ENCODE data around the gene RTEL1. TPM values are rescaled to one million over a fixed set of nuclear protein-coding genes. Genes with fewer than 3 reads are reported as not detected.

RTEL1 gene
- total RNA-seq, 1 experiment from 2014 or later: 58.0 TPM

- intact Hi-C loops (cut with micrococcal nuclease): loop anchor here (1.0 to 10.0 kb wide), 3 partner anchors 30 to 91 kb away; partner anchors contain the start of genes HELZ2, PTK6 and RTEL1
- no peaks in the 10 kb centered on the region for H3K9me2 ChIP-seq (ENCODE audit: insufficient read depth)
- POLR2A ChIA-PET: interaction anchor here (1.2 to 1.4 kb wide), 3 partner anchors 13 to 91 kb away, joined by 4 to 6 read pairs (median 4); partner anchors contain the start of gene PTK6
- H3K36me3 ChIP-seq (ENCODE audit: control insufficient read depth in 1 of 2, insufficient read depth in 2 of 2, low read length in 2 of 2): 0 out of 4 replicates have a peak, but pooled peaks cover 0 to 3% of the 10 kb centered on the region in 2 experiments
- H4K20me1 ChIP-seq (ENCODE audit: insufficient read depth): no peaks in the 10 kb centered on the region
- no peak overlapping the region for H2AFZ ChIP-seq (ENCODE audit: low read depth, low read length, poor library complexity, severe bottlenecking)
- H3K9me3 ChIP-seq (ENCODE audit: control insufficient read depth in 1 of 2, insufficient read depth in 1 of 2, low read depth in 1 of 2, low read length in 2 of 2): no peaks in the 10 kb centered on the region
- H3K27me3 ChIP-seq (ENCODE audit: insufficient read depth, low read length): no peaks in the 10 kb centered on the region
- peak; percentile 75 for DNase-seq (ENCODE audit: low read depth, low spot score)
- peaks cover 8 to 22% of the 10 kb centered on the region in 2 experiments for H3K4me1 ChIP-seq (ENCODE audit: control insufficient read depth in 1 of 2, insufficient read depth in 2 of 2, low read length in 2 of 2)
- peaks cover 37% of the 10 kb centered on the region for H3K79me2 ChIP-seq (ENCODE audit: insufficient read depth, low read length)
- ATAC-seq: peak; percentile 73
- RAD21 ChIA-PET (ENCODE audit: low non-redundant PET in 1 of 2, low total read pairs in 2 of 2, uncharacterized antibody in 2 of 2, unreplicated experiment in 2 of 2): interaction anchor here in 1 of 2 experiments (0.7 kb wide), 1 partner anchor 87 kb away, joined by 4 read pairs; no protein-coding TSS in a partner anchor
- peak overlapping the region; percentile 97 for H3K4me2 ChIP-seq (ENCODE audit: low read length)
- peak overlapping the region; percentile 88 to 96 for H3K4me3 ChIP-seq (replicated peaks in 1 of 2; ENCODE audit: low read depth in 1 of 2, low read length in 2 of 2)
- peak overlapping the region; percentile 98 for H3K27ac ChIP-seq (ENCODE audit: low read depth, low read length)
- BruUV-seq (replicated peaks): TSS peak; percentile 75
- CTCF ChIA-PET: no interaction called here
- peak overlapping the region; percentile 95 for H3K9ac ChIP-seq (ENCODE audit: low read length)
- TF ChIP-seq CEBPB (IDR thresholded peaks at IDR 0.05; ENCODE audit: low read depth): peak; percentile 88
- TF ChIP-seq ATF3 (IDR thresholded peaks at IDR 0.05): no peak
- no peak for TF ChIP-seq EZH2phosphoT487 (IDR thresholded peaks at IDR 0.05; ENCODE audit: borderline replicate concordance)
- peak; percentile 11 for TF ChIP-seq TCF7L2 (IDR thresholded peaks at IDR 0.05; ENCODE audit: borderline replicate concordance, extremely low read depth, insufficient read depth, insufficient read length)
- no peak for TF ChIP-seq CTCF (IDR thresholded peaks at IDR 0.05 in 2 of 3, conservative IDR thresholded peaks at IDR 0.05 in 1 of 3; ENCODE audit: borderline replicate concordance in 1 of 3, insufficient read depth in 1 of 3, low read depth in 2 of 3, low read length in 2 of 3)
- peak; percentile 94 for TF ChIP-seq SIN3A (IDR thresholded peaks at IDR 0.05; ENCODE audit: low read depth)
- peak; percentile 63 for TF ChIP-seq SP1 (IDR thresholded peaks at IDR 0.05; ENCODE audit: low read depth)
- TF ChIP-seq EZH2 (IDR thresholded peaks at IDR 0.05): no peak
- peak; percentile 70 for TF ChIP-seq POLR2A (IDR thresholded peaks at IDR 0.05; ENCODE audit: borderline replicate concordance, extremely low read depth, insufficient read depth, insufficient read length)
- TF ChIP-seq ZNF274 (IDR thresholded peaks at IDR 0.05; ENCODE audit: low read depth, low read length): no peak
- peak; percentile 29; the same call in 1 of the 2 replicates for TF ChIP-seq EGR1 (IDR thresholded peaks at IDR 0.05; ENCODE audit: low read depth)
- TF ChIP-seq ZFX (IDR thresholded peaks at IDR 0.05): peak; percentile 38; the same call in 1 of the 2 replicates
- peak; percentile 72 for TF ChIP-seq YY1 (IDR thresholded peaks at IDR 0.05; ENCODE audit: extremely low read depth, insufficient replicate concordance, low read depth, low read length)
- no peak; the same call in 1 of the 2 replicates for TF ChIP-seq ELF1 (IDR thresholded peaks at IDR 0.05; ENCODE audit: borderline replicate concordance, low read depth)
- peak; percentile 54; the same call in 1 of the 2 replicates for TF ChIP-seq SRF (IDR thresholded peaks at IDR 0.05; ENCODE audit: low read depth)
- TF ChIP-seq JUND (IDR thresholded peaks at IDR 0.05): no peak; the same call in 1 of the 2 replicates
- no peak for TF ChIP-seq FOSL1 (IDR thresholded peaks at IDR 0.05; ENCODE audit: low read depth)
- peak; percentile 71; the same call in 1 of the 2 replicates for TF ChIP-seq POLR2AphosphoS5 (IDR thresholded peaks at IDR 0.05; ENCODE audit: low read depth, low read length)
- TF ChIP-seq CBX3 (IDR thresholded peaks at IDR 0.05; ENCODE audit: low read depth): peak; percentile 94; the same call in 1 of the 2 replicates
- no peak for TF ChIP-seq RAD21 (IDR thresholded peaks at IDR 0.05; ENCODE audit: low read depth)
- TF ChIP-seq REST (IDR thresholded peaks at IDR 0.05; ENCODE audit: low read depth): no peak
- peak; percentile 98 for TF ChIP-seq MAX (IDR thresholded peaks at IDR 0.05)
Measured at GRCh38 chr20:63628246-63628975, 29.7 kb upstream of the RTEL1 start.

All from HCT116 (cell line).